GM21825 (cell line): ENCODE data around the gene CNTNAP1.
"Not testable (repeated sequence)": the region's sequence is repeated elsewhere in the genome, so short reads cannot be mapped to it uniquely, and the experiment has no call there.

Experiments
- ATAC-seq: cut with Tn5 transposase; IDR thresholded peaks from one replicate; pipeline ENCODE4 v1.9.1; 2021; ENCODE audit warnings: mild to moderate bottlenecking, moderate library complexity; ENCODE audit not compliant: unreplicated experiment

The CNTNAP1 gene

GRCh38 chr17:42681976-42682721 is at the start of gene CNTNAP1:
TSS of gene CNTNAP1 (plus strand) at chr17:42682531. CDS start at chr17:42682830, 299 bp downstream.
- no peak for ATAC-seq

GRCh38 chr17:42632949-42633444 is 49.3 kb upstream of the CNTNAP1 start:
- no peak for ATAC-seq

- no peak for ATAC-seq
These were observed 42.7 kb upstream of the CNTNAP1 start for GRCh38 chr17:42639525-42640113.

GRCh38 chr17:42640121-42640520 is 42.2 kb upstream of the CNTNAP1 start:
- ATAC-seq, result no peak

- no peak for ATAC-seq
These were observed 40.0 kb upstream of the CNTNAP1 start for GRCh38 chr17:42642336-42642735.

- ATAC-seq, result no peak
These were observed 34.6 kb upstream of the CNTNAP1 start for GRCh38 chr17:42647778-42648177.

GRCh38 chr17:42651392-42651791 is 30.9 kb upstream of the CNTNAP1 start:
- no peak for ATAC-seq

GRCh38 chr17:42653179-42654124 is 28.9 kb upstream of the CNTNAP1 start:
- ATAC-seq, result no peak

GRCh38 chr17:42655528-42655927 is 26.8 kb upstream of the CNTNAP1 start:
- no peak for ATAC-seq

GRCh38 chr17:42657824-42658588 is 24.3 kb upstream of the CNTNAP1 start:
- no peak for ATAC-seq

GRCh38 chr17:42659079-42659931 is 23.0 kb upstream of the CNTNAP1 start, which contains the start of gene TUBG2:
TSS of gene TUBG2 (plus strand) at chr17:42659284. CDS start at chr17:42659504, 220 bp downstream.
- ATAC-seq, result no peak

- ATAC-seq, result not testable (repeated sequence)
These were observed 22.4 kb upstream of the CNTNAP1 start for GRCh38 chr17:42659932-42660274.

GRCh38 chr17:42660692-42661345 is 21.5 kb upstream of the CNTNAP1 start:
- ATAC-seq, result no peak

GRCh38 chr17:42665581-42666001 is 16.7 kb upstream of the CNTNAP1 start:
- ATAC-seq, result no peak

- ATAC-seq, result not testable (repeated sequence)
These were observed 16.2 kb upstream of the CNTNAP1 start for GRCh38 chr17:42666126-42666525.

GRCh38 chr17:42667088-42667951 is 15.0 kb upstream of the CNTNAP1 start:
- ATAC-seq, result no peak

GRCh38 chr17:42669705-42669976 is 12.7 kb upstream of the CNTNAP1 start:
- ATAC-seq, result no peak
